DOHH2 (cell line): ENCODE measurements around the gene DNAI2.

Experiments
- H3F3A ChIP-seq: fragments of 200-600 bp; sonication (generic), shearing (Covaris generic); 2 replicates; pipeline ENCODE4 v1.6.0; 2016; ENCODE audit warnings: antibody characterized with exemption, mild to moderate bottlenecking; ENCODE audit not compliant: control insufficient read depth, insufficient read depth
- H3K27ac ChIP-seq: fragments of 200-600 bp; sonication (generic); 2 replicates; pipeline ENCODE4 v1.5.1; 2014; ENCODE audit warnings: low read depth, mild to moderate bottlenecking, low read length, moderate library complexity
- H3K27me3 ChIP-seq: fragments of 200-600 bp; sonication (generic); 2 replicates; pipeline ENCODE4 v1.6.1; 2014; ENCODE audit warnings: mild to moderate bottlenecking, low read length, mixed read lengths; ENCODE audit not compliant: control insufficient read depth
- H3K36me3 ChIP-seq: fragments of 200-600 bp; sonication (generic); 2 replicates; pipeline ENCODE4 v1.6.1; 2014; ENCODE audit warnings: mild to moderate bottlenecking, low read length, moderate library complexity, mixed read lengths; ENCODE audit not compliant: control insufficient read depth
- H3K4me1 ChIP-seq: fragments of 200-600 bp; sonication (generic); 2 replicates; pipeline ENCODE4 v1.6.1; 2014; ENCODE audit warnings: mild to moderate bottlenecking, low read length, mixed read lengths; ENCODE audit not compliant: control insufficient read depth
- H3K4me2 ChIP-seq: fragments of 200-600 bp; sonication (generic); 2 replicates; pipeline ENCODE4 v1.6.0; 2014; ENCODE audit warnings: mild to moderate bottlenecking, low read length, moderate library complexity
- H3K4me3 ChIP-seq: fragments of 200-600 bp; sonication (generic); 2 replicates; pipeline ENCODE4 v1.5.1; 2014; ENCODE audit warnings: mild to moderate bottlenecking, low read length, mixed read lengths
- H3K79me2 ChIP-seq: fragments of 200-600 bp; sonication (generic); 2 replicates; pipeline ENCODE4 v1.6.1; 2014; ENCODE audit warnings: mild to moderate bottlenecking, low read length, mixed read lengths; ENCODE audit not compliant: control insufficient read depth
- H3K9me2 ChIP-seq: fragments of 200-600 bp; sonication (generic); replicated peaks from 2 replicates; pipeline ENCODE4 v1.6.1; 2014; ENCODE audit warnings: mild to moderate bottlenecking, low read length, mixed read lengths; ENCODE audit not compliant: control insufficient read depth
- H3K9me3 ChIP-seq: fragments of 200-600 bp; sonication (generic); 2 replicates; pipeline ENCODE4 v1.6.1; 2014; ENCODE audit warnings: antibody characterized with exemption, low read length, mixed read lengths; ENCODE audit not compliant: control insufficient read depth, insufficient read depth
- H4K20me1 ChIP-seq: fragments of 200-600 bp; sonication (generic); 2 replicates; pipeline ENCODE4 v1.6.0; 2014; ENCODE audit warnings: low read depth, mild to moderate bottlenecking, antibody characterized with exemption, low read length, moderate library complexity; ENCODE audit not compliant: control insufficient read depth, insufficient read depth
- EZH2phosphoT487 ChIP-seq: fragments of 200-600 bp; sonication (generic); IDR thresholded peaks from 2 replicates; pipeline ENCODE4 v1.6.1; 2017; ENCODE audit warnings: borderline replicate concordance, mild to moderate bottlenecking, antibody characterized with exemption, low read length, moderate library complexity, mixed read lengths
- TF ChIP-seq, protein P1 (sequence below): fragments of 200-600 bp; sonication (generic); IDR thresholded peaks from one replicate; pipeline ENCODE4 v1.5.1; 2014; ENCODE audit warnings: antibody characterized with exemption, mild to moderate bottlenecking, low read depth, low read length; ENCODE audit not compliant: poor library complexity, severe bottlenecking

The DNAI2 gene

DNA sequence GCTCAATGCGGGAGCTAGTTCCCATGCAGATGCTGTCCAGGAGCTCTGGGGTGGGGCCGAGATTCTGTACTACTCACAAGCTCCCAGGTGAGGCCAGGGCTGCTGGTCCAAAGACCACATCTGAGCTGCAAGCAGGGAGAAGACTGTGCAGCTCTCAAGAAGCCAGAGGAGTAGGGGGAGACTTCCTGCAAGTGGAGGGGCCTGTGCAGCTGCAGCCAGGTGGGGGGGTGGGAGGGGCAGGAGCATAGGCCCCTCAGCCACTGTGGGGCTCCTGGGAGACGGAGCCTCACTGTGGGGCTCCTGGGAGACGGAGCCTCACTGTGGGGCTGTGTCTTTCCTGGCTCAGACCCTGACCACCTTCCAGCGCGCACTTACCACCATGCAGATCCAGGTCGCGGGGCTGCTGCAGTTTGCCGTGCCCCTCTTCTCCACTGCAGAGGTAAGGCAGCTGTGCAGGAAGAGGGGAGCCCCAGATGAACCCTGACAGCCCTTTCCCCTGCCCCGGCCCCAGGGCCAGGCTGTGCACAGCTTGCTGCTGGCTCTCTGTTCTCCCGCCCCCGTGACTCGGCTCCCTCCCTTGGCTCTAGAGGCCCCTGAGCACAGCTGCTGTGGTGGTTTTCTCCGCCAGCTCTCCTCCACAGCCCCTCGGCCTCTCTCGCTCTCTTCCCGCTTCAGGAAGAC, 24.3 kb upstream of the DNAI2 start:
- H3K4me3 ChIP-seq, result no peak overlapping the region
- H3K27ac ChIP-seq, result no peak overlapping the region
- no peaks in the 10 kb centered on the region for H3F3A ChIP-seq
- H3K9me3 ChIP-seq, result peaks cover 2% of the 10 kb centered on the region; the same call in 1 of the 2 replicates
- no peaks in the 10 kb centered on the region for H3K36me3 ChIP-seq
- no peaks in the 10 kb centered on the region for H4K20me1 ChIP-seq
- no peak overlapping the region for H3K4me2 ChIP-seq
- H3K79me2 ChIP-seq, result no peaks in the 10 kb centered on the region
- no peak for TF ChIP-seq EZH2phosphoT487
- TF ChIP-seq, protein P1, sequence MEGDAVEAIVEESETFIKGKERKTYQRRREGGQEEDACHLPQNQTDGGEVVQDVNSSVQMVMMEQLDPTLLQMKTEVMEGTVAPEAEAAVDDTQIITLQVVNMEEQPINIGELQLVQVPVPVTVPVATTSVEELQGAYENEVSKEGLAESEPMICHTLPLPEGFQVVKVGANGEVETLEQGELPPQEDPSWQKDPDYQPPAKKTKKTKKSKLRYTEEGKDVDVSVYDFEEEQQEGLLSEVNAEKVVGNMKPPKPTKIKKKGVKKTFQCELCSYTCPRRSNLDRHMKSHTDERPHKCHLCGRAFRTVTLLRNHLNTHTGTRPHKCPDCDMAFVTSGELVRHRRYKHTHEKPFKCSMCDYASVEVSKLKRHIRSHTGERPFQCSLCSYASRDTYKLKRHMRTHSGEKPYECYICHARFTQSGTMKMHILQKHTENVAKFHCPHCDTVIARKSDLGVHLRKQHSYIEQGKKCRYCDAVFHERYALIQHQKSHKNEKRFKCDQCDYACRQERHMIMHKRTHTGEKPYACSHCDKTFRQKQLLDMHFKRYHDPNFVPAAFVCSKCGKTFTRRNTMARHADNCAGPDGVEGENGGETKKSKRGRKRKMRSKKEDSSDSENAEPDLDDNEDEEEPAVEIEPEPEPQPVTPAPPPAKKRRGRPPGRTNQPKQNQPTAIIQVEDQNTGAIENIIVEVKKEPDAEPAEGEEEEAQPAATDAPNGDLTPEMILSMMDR, result no peak
- H3K9me2 ChIP-seq, result no peaks in the 10 kb centered on the region
- H3K27me3 ChIP-seq, result no peaks in the 10 kb centered on the region
- no peaks in the 10 kb centered on the region for H3K4me1 ChIP-seq

DNA sequence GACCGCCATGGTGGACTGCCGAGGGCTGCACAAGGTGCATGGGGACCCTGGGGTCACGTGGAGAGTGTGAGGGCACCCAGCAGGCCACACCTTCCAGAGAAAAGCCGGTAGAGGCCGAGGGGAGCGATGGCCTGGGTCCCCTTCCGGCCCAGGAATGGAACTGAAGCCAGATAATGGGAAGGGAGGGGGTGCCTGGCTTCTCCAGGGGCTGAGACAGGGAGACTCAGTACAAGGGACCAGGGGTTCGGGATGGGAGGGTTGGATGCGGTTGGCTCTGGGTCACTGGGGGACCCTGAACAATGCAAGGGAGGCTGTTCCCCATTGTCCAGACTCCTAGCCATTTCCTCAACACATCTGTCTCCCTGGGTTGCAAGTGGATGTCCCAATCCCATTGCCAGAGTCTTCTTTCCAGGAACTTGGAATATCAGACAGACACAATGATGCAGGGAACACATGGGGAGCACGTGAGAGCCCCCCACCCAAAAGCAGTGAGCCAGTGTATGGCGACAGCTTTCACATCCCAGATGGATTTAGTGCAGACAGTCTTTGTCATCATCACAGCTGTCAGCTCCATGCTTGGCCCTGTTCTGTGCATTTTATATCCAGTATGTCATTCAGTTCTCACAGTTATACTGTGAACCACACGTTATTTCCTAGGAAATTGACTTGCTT, 23.6 kb upstream of the DNAI2 start:
- Histone ChIP-seq H3K79me2 (no peaks in the 10 kb centered on the region), H3K4me2 (no peak overlapping the region), H3K4me3 (no peak overlapping the region), H3K9me3 (peaks cover 2% of the 10 kb centered on the region; the same call in 1 of the 2 replicates), H3K9me2 (no peaks in the 10 kb centered on the region), H3F3A (no peaks in the 10 kb centered on the region), H3K27me3 (no peaks in the 10 kb centered on the region), H3K36me3 (no peaks in the 10 kb centered on the region), H3K27ac (no peak overlapping the region), H3K4me1 (no peaks in the 10 kb centered on the region), H4K20me1 (no peaks in the 10 kb centered on the region)
- no peak for TF ChIP-seq EZH2phosphoT487
- TF ChIP-seq, protein P1, result no peak

DNA sequence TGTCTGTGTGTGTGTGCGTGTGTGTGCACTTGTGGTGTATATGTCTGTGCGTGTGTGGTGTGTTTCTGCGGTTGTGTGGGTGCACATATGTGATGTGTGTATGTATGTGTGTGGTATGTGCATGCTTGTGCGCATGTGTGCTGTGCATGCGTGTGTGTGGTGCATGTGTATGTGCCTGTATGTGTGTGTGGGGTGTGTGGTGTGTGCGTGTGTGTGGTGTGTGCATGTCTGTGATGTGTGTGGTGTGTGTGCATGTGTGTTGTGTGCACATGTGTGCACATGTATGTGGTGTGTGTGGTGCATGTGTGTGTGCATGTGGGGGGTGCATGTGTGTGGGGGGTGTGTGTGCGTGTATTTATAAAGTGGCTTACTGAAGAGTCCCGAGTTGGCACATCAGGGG, 23.0 kb upstream of the DNAI2 start:
- Histone ChIP-seq H3K79me2 (no peaks in the 10 kb centered on the region), H3K9me2 (no peaks in the 10 kb centered on the region), H3K36me3 (no peaks in the 10 kb centered on the region), H3K27me3 (no peaks in the 10 kb centered on the region), H4K20me1 (no peaks in the 10 kb centered on the region), H3K4me2 (no peak overlapping the region), H3F3A (no peaks in the 10 kb centered on the region), H3K4me3 (no peak overlapping the region), H3K4me1 (no peaks in the 10 kb centered on the region), H3K27ac (no peak overlapping the region), H3K9me3 (peaks cover 2% of the 10 kb centered on the region; the same call in 1 of the 2 replicates)
- TF ChIP-seq EZH2phosphoT487, result no peak
- TF ChIP-seq, protein P1, result no peak
